Stimulated activated CD8-positive, alpha-beta memory T cell treated with anti-CD3 and anti-CD28 coated beads, Interleukin-7, amount 100 ng/mL, for 24 hours (primary cell): ENCODE measurements around the gene LAMTOR4.
"Not testable (repeated sequence)": the region's sequence is repeated elsewhere in the genome, so short reads cannot be mapped to it uniquely, and the experiment has no call there.

Experiments
- DNase-seq: peaks from one replicate; pipeline ENCODE4 v3.0.0-alpha.2; 2020; ENCODE audit warnings: low read depth

LAMTOR4 gene

DNA sequence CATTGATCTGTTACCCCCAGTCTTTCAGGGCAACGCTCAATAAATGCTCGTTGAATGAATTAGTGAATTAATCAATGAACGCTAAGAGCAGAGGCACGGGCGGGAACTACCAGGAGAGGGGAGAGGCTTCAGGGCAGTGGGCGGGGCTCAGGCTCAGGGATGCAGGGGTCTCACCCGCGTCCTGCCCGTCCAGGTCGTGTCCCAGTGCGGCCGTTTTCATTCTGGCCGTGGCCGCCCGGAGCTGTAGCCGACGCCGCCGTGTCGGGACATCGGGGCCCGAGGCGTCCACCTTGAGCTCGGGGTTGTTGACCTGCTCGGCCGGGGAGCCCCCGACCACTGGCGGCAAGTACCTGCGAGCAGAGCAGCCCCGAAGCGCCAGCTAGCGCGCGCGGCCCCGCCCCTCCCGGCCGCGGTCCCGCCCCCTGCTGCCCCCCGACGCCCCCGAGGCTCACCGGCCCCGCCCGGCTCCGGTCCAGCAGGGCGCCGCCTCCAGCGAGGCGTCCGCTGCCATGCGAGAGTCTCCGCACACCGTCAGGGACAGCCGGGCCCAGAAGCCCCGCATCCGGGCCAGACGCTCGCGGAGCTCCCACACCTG, 22.5 kb downstream of the LAMTOR4 start:
- no peak for DNase-seq

DNA sequence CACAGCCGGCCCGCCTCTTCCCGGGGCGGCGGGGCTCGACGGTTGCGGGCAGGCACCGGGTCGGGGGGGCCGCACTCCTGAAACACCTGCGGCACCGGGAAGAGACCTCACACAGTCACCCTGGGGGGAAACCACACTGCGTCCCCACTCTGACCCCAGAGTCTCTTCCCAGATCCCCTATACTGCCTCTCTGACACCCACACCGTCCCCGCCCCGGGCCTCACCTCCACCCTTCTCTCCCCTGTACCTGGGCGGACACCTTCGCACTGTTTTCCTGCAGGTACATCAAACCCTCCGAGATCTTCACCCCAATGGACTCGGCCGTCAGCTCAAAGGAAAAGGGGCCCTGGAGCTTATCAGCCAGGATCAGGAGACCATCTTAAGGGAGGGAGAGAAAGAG, 23.1 kb downstream of the LAMTOR4 start:
- DNase-seq, result no peak

DNA sequence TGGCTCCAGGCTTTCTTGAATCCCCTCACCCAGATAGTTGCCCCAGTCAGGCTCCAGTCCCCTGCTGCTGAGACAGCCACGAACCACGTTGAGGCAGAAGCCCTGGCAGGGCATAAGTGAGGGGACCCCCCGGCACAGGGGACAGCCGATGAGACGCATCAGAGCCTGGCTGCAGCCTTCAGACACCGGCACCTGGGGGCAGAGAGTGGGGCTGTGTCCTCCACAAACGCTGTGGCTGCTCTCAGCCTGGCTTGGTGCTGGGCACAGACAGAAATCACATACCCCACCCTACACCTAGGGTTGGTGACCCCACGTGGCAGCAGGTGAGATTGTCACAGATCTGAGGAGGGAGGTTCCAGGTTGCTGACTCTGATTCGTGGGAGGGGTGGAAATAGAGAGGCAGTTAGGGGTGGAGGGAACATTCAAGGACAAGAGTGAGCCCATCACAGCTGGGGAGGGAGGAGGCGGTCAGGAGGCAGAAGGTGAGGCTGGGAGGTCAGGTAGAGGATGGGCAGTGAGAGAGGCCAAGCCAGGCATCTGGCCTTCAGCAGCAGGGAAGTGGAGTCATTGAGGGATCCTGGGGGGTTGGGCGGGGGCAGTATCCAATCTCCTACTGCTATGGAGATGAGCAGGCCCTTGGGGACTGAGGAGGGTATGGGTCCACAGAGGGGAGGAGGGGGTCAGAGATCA, 25.2 kb downstream of the LAMTOR4 start:
- DNase-seq, result no peak

- DNase-seq, result no peak
These were observed 25.9 kb downstream of the LAMTOR4 start for GRCh38 chr7:100174582-100174981.

GRCh38 chr7:100175296-100175935, 26.7 kb downstream of the LAMTOR4 start:
- no peak for DNase-seq

GRCh38 chr7:100176096-100177044, 27.7 kb downstream of the LAMTOR4 start:
- no peak for DNase-seq

- DNase-seq, result peak; percentile 90
These were observed 28.6 kb downstream of the LAMTOR4 start, which contains the start of the genes GPC2 and STAG3 for GRCh38 chr7:100177045-100178001. Gene GPC2, minus strand, starts transcription at chr7:100177381. Its CDS starts 182 bp downstream, at chr7:100177199. Gene STAG3, plus strand, starts transcription at chr7:100177918. Its CDS starts 2,639 bp downstream, at chr7:100180557.

DNA sequence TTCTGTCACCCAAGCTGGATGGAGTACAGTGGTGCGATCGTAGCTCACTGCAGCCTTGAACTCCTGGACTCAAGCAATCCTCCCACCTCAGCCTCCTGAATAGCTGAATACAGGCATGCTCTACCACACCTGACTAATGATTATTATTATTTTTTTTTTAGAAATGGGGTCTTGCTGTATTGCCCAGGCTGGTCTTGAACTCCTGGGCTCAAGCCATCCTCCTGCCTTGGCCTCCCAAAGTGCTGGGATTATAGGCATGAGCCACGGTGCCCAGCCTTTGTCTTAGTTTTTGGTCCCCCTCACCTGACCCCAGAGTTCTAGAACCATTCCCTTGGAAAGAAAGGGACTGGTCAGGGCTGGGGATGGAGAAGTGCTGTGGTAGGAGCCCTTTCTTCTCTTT, 31.4 kb downstream of the LAMTOR4 start:
- DNase-seq, result not testable (repeated sequence)

DNA sequence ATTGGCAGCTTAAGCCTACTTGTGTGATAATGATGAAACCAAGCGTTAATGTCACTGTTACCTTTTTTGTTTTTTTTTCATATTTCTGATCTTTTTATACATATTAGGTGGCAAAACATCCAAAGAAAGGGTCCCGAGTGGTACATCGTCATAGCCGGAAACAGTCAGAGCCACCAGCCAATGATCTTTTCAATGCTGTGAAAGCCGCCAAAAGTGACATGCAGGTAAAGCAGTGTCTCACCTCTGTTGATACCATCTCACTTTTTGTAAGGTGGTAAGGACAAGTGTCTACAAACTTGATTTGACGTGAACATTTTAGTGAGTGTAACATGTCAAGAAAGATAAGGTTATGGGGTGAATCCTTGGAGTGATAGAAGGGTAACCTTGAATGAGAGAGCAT, 33.9 kb downstream of the LAMTOR4 start:
- DNase-seq, result not testable (repeated sequence)

GRCh38 chr7:100183090-100183489, 34.4 kb downstream of the LAMTOR4 start:
- DNase-seq, result not testable (repeated sequence)

GRCh38 chr7:100185726-100186125, 37.0 kb downstream of the LAMTOR4 start:
- no peak for DNase-seq

DNA sequence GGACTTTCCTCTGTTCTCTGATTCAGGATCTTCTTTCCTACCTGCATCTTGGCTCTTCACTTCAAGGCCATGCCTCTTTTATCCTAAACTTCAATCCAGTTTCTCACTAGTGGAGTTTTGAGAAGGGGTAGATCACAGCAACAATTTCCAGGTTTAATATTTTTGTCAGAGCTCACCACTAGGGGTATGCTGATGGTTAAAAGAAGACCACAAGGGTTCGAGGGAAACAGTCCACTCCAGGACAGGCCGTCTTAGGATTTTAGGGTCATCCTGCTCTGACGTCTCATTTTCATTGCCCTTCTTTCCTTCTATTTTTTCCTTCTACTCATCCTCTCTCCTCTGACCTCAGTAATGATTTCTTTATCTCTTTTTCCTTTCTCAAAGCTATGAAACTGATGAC, 40.3 kb downstream of the LAMTOR4 start:
- DNase-seq, result no peak

DNA sequence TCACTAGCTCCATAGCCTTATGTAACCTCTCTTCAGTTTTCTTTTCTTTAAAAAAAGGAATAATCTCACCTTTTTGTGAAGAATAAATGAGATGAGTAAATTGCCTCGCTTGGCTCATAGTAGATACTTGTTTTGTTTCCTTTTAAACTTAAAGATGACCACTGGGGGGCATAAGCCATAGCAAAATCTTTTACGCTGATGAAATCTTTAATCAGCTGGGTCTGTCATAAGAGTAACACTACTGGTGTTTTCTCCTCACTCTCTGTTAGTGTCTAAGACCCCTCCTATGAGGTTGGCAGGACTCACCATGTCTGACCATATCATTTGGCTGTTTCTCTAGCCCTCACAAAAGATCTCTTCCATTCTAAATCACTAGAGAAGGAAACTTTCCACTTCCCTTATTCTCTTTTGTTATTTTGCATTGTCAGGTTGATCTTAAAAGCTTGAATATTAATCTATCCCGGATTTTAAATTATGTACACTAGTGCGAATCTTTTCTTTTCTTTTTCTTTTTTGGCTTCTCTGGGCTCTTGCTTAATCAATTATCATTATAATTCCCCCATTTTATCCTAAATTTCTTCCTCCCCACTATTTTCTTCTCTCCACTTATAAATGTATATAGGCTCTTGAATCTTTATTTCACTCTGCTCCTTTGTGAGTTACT, 41.5 kb downstream of the LAMTOR4 start:
- no peak for DNase-seq

- DNase-seq, result no peak
These were observed 43.1 kb downstream of the LAMTOR4 start for GRCh38 chr7:100191775-100192174.

DNA sequence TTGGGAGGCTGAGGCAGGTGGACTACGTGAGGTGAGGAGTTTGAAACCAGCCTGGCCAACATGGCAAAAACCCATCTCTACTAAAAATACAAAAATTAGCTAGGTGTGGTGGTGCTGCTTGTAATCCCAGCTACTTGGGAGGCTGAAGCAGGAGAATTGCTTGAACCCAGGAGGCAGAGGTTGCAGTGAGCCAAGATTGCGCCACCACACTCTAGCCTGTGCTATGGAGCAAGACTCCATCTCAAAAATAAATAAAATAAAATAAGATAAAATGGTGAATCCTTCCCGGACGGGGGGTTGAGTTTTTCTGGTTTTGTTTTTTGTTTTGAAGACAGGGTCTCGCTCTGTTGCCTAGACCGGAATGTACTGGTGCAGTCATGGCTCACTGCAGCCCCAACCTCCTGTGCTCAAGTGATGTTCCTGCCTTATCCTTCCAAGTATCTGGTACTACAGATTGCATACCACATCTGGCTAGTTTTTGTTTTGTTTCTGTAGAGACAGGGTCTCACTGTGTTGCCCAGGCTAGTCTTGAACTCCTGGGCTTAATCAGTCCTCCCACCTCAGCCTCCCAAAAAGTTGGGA, 43.7 kb downstream of the LAMTOR4 start:
- DNase-seq, result not testable (repeated sequence)

- no peak for DNase-seq
These were observed 44.3 kb downstream of the LAMTOR4 start for GRCh38 chr7:100192969-100193368.

DNA sequence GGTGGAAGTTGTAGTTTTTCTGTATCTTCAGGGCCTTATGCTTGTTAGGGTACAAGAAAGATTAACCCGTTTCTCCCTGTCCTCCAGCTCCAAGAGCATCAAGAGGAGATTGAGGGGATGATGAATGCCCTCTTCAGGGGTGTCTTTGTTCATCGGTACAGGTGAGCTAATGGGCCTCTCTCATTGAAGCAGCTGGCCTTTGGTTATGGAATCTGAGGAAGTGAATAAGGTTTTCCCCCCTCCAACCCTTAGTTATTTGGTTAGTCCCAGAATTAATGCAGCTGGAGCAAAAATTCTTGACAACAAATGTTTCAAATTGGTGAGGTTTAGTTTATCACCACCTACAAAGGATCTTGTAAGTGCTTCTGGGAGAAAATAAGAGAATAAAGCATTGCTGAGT, 46.5 kb downstream of the LAMTOR4 start:
- DNase-seq, result no peak

GRCh38 chr7:100195901-100196322, 47.2 kb downstream of the LAMTOR4 start:
- DNase-seq, result not testable (repeated sequence)

DNA sequence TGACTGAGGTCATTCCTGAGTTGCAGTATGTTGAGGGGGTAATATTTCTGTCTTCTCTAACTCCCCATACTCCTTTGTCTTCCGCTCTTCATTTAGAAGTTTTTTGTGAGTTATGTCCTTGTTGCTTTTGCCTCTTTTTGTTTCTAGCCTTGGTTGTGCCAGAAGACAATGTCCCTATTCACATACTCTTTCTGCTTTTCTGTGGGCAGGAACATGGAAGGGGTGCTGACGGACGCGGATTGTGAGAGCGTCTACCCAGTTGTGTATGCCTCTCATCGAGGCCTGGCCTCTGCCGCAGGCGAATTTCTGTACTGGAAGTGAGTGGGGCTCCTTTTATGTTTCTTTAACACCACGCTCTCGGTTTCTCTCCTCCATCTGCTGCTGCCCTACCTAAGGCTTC, 49.5 kb downstream of the LAMTOR4 start:
- DNase-seq, result no peak

DNA sequence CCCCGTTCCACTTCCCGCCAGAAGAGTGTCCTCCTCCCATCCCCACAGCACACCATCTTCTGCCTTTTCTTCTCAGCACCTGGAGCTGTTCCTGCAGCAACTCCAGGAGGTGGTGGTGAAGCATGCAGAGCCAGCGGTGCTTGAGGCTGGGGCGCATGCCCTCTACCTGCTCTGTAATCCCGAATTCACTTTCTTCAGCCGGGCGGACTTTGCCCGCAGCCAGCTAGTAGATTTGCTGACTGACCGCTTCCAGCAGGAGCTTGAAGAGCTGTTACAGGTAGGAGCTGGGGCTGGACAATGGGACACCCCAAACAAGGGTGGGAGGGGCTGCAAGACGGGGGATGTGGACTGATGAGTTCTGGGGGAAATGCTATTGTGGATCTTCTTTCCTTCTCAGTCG, 52.0 kb downstream of the LAMTOR4 start:
- DNase-seq, result no peak
